CD4-positive, alpha-beta T cell treated with Interleukin-1 beta for 1 hour (primary cell): ENCODE results near the gene PLLP.

Experiments
- DNase-seq, 2 donors: peaks; one replicate each; pipeline ENCODE4 v3.0.0-alpha.2; 2020 to 2022

Gene PLLP, protein sequence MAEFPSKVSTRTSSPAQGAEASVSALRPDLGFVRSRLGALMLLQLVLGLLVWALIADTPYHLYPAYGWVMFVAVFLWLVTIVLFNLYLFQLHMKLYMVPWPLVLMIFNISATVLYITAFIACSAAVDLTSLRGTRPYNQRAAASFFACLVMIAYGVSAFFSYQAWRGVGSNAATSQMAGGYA

DNA sequence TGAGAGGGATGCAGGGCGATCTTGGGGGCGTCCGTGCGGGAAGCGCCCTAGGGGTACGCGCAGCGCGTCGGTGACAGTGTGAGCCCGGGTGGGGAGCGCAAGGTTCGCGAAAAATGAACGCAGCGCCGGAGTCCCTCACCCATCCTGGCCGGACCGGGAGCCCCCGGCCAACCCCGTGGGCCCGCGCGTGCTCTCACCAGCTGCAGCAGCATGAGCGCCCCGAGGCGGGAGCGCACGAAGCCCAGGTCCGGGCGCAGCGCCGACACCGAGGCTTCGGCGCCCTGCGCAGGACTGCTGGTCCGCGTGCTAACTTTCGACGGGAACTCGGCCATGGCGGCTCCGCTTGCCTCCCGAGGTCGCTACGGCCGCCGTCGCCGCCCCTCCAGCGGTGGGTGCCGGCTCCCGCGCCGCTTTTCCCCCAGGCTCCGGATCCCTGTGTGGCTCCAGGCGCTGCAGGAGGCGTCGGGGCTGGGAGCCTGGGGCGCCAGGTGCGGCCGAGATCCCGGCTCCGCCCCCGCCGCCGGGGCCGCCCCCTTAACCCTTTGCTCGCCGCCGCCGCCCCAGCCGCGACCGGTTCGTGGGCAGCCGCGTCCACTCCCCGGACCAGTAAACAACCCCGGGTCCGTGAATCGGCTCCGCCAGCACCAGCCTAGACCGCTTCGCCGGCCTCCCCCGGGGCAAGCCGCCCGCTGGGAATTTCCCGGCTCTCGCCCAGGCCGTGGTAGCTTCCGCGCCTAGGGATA, at the start of gene PLLP:
Gene PLLP (minus strand): TSS at position 464 of the 743 bp plus-strand sequence. CDS start 132 bp downstream, at position 332.
- DNase-seq, result peak; percentile 19 to 48

DNA sequence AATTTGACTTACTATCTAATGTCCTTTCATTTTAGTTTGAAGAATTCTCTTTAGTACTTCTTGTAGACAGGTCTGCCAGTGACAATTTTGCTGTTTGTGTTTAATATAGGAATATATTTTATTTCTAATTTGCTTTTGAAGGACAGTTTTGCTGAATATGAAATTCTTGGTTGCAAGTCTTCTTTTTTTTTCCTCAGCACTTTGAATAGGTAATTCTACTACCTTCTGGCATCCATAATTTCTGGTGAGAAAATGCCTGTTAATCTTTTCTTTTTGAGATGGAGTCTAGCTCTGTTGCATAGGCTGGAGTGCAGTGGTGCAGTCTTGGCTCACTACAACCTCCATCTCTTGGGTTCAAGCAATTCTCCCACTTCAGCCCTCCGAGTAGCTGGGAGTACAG, 48.9 kb upstream of the PLLP start:
- no peak for DNase-seq

DNA sequence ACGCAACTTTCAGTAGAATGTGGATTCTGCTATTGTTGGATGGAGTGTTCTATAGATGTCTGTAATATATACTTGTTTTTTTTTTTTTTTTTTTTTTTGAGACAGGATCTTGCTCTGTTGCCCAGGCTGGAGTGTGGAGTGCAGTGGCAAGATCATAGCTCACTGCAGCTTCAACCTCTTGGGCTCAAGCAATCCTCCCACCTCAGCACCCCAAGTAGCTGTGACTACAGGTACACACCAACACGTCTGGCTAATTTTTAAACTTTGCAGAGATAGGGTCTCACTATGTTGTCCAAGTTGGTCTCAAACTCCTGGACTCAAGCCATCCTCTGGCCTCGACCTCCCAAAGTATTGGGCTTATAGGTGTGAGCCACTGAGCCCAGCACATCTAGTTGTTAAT, 46.9 kb upstream of the PLLP start:
- DNase-seq, result no peak

DNA sequence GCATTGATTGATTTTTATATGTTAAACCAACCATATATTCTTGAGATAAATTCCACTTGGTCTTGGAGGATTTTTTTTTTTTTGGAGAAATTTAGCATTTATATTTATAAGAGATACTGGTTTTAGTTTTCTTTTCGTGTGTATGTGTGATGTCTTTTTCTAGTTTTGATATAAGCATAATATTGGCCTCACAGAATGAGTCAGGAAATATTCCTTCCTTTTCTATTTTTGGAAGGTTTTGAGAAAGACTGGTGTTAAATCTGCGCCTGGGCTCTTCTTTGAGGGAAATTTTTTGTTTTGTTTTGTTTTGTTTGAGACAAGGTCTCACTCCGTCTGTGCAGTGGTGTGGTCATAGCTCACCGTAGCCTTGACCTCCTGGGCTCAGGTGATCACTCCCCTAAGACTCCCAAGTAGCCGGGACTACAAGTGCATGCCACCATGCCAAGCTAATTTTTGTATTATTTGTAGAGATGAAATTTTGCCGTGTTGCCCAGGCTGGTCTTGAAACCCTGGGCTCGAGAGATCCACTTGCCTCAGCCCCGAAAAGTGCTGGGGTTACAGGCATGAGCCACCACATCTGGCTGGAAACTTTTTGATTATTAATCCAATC, 45.4 kb upstream of the PLLP start:
- no peak for DNase-seq

DNA sequence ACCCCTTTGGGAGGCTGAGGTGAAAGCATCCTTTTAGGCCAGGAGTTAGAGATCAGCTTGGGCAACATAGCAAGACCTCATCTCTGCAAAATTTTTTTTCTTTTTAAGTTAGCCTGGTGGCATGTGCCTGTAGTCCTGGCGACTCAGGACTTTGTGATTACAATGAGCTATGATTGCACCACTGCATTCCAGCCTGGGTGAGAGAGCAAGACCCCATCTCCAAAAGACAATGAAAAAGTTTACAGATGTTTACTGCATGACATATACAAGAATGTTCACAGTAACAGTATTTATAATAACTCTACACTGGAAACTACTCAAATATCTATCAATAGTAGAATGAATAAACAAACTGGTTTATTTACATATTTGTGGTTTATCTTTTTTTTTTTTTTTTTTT, 41.0 kb upstream of the PLLP start:
- DNase-seq, result no peak

DNA sequence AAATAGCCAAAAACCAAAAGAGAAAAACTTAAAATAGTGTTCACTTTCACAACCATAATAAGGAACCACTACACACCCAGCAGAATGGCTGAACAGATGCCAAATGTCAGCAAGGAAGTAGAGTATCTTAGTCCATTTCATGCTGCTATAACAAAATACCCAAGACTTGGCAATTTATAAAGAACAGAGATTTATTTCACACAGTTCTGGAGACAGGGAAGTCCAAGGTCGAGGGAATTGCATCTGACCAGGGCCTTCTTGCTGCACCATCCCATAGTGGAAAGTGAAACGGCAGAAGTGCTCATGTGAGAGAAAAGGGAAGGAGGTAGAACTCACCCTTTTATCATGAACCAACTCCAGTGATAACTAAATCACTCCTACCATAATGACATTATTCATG, 40.3 kb upstream of the PLLP start:
- no peak for DNase-seq

DNA sequence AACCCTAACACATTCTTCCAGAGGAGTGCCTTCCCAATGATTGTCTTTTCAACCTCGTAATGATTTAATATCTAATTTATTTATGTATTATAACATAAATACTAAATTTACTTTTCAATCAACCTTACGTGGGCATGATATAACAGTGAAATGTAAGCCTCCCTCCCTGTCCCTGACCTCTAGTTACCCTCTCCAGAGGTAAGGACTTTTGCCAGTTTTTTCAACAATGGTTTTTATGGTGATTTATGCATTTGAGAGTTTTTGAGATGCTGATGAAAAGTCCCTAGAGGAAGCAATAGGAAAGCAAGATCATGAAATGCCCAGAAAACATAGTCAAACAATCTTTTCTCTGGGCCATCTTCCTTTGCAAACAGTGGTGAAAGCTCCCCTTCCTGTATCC, 35.2 kb upstream of the PLLP start:
- no peak for DNase-seq

DNA sequence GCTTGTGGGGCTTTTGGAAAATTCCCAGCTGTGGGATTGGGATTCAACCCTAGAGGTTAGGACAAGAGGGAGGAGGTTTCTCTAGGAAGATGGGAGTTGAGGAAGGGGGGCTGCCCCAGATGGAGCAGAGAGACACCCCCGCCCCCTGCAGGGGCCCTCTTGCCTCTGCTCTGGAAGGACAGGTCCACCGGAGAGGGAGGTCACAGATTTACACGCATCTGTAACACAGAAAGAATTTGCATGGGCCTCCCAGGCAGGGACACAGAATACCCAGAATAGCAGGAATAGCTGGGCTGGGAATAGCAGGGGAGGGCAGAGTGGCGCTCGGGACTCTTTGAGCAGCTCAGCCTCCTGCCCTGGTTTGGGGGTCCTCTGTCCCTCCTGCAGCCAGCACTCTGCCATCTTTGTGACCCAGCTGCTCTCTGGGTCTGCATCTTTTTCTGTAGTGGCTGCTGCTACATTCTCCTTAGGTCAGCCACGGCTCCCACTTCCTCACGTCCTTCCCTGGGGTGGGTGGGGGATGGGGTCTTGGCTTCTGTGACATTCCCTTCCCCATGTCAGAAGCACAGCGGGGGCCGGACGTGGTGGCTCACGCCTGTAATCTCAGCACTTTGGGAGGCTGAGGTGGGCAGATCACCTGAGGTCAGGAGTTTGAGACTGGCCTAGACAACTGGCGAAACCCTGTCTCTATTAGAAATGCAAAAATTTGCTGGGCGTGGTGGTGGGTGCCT, 33.9 kb upstream of the PLLP start:
- DNase-seq, result no peak

DNA sequence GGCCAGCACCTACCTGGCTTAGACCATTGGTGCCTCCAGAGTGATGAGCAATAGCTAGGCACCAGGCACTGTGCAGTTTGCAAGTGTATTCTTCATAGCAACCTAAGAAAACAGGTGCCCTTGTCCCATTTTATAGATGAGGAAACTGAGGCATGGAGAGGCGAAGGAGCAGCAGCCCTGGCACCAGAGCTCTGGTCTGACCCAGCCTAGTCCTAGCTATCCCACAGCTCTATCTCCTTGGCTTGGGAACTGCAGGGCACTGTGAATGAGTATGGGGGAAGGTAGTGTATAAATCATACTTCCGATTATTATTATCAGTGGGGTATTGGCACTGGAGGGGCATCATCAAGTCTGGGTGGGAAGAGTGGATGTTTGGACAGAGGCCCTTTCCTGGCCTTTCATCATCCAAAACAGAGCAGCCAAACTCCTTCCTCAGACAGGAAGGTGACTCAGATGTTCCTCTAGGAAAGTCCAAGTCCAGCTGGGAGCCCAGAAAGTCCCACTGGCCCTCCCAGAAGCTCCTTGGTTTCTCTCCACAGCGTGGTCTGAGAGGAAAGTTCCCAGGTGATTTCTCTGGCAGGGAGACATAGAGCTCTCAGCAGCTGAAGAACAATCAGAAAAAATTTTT, 32.0 kb upstream of the PLLP start:
- DNase-seq, result no peak

DNA sequence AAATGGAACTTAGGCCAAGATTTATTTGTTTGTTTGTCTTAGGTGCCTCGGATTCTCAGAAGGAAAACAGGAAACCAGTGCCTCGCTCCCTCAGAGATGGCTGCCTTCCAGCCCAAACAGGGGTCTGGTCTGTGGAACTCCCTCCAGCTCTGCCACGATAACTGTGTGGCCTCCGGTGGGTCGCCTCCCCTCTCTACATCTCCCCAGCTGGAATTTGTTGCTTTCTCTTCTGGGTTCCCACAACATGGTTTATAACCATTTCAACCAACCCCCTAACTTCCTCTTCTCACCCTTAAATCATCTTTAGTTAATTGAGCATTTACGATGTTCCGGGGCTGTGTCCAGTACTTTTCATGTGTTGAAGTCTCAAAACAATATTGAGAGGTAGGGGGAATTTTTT, 30.9 kb upstream of the PLLP start:
- DNase-seq, result no peak

DNA sequence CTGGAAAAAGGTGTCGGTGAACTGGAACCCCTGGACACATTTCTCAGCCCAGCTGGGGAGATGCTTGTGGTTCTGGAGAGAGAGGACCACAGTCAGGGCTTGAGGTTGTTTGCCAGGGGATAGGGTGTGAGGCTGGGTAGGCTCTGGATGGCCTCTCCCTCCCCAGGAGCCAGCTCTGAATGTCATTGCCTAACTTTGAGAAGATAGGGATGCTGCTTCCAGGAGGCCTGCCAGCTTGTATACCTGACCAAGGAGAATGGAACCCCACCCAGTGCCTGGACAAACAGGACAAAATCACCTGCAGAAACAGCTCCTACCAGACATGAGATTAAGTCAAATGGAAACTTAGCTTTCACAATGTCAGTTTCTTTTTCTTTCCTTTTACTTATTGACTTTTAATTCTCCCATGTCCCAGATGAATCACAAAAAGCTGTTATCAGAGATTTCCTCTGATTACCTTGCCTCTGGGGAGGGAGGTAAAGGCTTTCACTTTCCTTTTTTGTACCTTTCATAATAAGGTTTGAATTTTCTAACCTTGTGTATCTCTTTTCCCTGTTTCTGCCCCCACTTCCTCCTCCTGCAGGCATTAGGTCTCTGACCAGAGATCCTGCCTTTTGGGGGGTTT, 29.8 kb upstream of the PLLP start:
- DNase-seq, result no peak

DNA sequence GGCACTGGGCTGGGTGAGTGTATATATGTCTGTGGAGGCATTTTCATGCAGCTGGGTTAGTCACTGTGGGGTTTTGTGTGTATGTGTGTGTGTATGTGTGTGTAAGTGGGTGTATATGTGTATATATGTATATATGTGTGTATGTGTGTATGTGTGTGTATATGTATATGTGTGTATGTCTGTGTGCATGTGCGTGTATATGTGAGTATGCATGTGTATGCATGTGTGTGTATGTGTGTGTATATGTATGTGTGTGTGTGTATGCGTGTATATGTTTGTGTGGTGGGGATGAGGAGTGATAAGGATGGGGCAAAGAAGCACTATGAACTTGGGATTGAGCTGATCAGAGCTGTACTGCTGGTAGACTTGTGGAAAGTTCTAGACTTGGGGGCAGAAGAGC, 29.0 kb upstream of the PLLP start:
- no peak for DNase-seq

DNA sequence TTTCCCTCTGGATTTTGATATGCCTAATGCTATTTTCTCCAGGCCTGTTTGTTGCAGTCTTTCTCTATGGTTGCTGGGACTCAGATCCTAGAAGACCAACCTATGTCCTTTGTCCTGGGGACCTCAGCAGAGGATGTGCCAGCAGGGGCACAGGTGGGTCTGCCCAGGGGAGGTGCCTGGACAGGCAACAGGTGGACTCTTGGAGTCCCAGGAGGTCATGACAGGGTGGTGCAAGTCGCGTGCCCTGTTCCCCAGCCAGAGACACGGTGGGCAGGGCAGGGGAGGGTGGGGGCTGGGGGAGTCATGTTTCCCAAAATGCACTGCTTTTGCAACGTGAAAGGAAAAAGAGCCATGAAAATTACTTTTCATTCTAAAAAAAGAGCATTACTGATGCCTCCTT, 26.3 kb upstream of the PLLP start:
- DNase-seq, result no peak

DNA sequence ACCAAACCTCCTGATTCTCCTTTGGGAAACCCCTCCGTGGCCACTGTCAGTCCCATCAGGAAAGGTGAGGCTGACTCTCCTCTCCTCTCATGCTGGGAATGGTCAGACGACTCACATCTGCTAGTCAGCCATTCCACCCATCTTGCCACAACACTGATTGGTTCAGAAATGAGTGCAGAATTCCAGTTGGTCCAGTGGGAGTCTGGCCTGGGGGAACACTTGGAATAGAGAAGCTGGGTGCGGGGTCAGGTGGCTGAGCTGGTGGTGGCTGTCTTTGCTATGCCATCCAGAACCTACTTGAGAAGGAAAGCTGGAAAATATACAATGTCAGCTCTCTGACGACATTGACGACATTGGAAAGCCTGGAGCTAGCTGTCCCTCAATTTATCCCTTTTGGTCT, 23.6 kb upstream of the PLLP start:
- DNase-seq, result no peak

DNA sequence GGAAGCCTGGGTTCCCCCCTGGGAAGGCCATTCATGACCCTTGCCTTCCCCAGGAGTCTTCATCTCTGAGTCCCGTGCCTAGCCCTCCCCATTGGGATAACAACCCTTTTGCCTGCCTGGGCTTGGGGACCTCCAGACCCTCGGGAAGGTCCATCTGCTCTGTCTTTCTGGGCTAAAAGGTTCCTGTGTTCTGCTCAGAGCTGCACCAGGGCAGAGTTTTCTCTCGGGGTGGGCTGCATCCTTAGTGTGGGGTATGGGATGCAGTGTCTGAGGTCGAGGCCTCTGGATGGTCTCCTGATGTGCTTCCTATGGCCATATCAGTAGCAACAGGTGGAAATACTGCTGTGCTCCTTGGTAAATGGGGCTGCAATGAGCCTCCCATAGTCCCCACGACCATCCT, 22.9 kb upstream of the PLLP start:
- DNase-seq, result no peak

DNA sequence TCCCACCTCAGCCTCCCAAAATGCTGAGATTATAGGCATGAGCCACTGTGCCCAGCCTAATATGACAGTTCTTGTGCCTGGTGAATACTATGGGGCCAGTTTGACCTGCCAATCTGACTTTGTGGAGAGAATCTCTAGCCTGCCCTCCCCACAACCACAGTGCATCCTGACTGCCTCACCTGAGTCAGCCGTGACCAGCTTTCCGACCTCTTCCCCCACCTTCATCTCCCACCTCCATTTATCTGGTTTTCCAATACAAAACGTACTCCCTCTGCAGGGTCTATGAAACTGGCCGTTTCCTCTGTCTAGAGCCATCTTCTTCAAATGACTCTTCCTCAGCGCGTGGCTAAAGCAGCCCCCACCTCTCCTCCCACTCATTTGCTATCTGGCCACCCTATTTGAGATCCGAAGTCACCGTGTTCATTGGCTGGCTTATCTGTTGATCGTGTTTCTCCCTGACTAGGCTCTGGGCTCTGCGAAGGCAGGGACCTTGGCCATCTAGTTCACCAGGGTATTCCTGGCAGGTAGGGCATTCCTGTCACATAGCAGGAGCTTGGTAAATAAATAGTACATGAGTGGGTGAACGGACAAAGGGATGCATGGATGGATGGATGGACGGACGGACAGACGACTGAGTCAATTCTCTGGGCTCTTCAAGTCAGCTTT, 22.3 kb upstream of the PLLP start:
- no peak for DNase-seq

DNA sequence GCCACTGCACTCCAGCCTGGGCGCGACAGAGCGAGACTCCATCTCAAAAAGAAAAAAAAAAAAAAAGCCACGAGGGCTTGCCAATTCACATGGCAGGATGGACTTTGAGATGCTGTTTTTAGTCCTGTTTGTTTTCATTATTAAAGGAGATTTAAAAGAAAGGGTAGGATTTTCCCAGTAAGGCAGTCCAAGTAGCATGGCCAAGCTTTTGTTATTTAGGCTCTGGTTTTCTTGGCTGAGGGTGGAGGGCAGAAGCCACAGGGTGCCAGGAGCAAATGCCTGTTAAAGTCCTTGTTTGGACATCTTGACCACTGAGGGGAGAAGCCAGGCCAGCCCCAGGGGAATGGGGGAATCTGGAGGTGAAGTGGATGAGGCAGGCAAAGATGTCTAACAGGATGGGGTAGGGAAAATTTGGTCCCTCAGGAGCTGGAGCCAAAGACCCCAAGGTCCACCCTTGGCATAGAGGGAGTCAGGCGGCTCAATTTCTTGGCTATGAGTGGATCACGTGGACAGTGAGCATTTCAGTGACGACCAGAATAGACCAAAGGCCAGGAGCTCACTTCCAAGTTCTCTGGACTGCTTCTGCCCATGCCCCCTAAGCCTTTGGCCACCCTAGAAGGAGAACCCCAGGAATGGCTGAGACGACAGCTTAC, 20.8 kb upstream of the PLLP start:
- no peak for DNase-seq

DNA sequence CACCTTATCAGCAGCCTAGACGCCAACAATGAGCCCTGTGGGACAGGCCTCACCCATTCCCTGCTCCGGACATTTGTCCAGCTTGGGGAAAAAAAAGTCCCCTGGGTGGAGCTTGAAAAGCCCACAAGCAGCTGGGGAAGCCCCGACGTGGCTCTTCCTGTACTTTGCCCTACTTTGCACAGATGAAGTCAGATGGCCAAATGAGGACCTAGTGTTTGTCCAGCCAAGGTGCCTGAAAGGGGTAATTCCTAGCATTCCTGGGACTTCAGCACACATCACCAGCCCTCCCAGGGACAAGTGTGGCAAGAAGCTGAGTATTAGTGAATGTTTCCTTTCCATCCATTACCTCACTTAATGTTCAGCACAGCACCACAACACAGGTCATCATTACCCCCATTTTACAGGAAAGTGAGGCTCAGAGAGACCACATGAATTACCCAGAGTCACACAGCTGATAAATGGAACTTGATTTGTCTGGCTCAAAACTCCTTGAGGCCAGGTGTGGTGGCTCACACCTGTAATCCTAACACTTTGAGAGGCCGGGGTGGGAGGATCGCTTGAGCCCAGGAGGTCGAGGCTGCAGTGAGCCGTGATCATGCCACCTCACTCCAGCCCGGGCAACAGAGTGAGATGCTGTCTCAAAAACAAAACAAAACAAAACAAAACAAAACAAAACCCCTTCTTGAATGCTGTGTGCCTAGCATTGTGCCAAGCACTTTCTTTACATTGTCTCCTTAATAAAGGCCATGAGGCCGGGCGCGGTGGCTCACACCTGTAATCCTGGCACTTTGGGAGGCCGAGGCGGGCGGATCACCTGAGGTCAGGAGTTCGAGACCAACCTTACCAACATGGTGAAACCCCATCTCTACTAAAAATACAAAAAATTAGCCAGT, 19.9 kb upstream of the PLLP start:
- peak in 1 of 2 donors; percentile 18 for DNase-seq

DNA sequence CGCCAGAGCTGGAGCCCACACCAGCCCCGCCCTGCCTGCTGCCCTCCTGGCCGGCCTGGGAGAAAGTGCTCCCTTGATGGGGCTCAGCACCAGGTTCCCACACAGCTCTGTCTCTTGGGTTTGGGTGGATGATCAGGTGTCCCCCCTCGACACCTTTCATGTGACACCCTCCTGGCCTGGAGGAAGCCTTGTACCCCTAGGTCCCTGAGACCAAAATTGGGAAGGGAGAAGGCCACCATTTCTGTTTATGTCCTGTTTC, 19.4 kb upstream of the PLLP start:
- no peak for DNase-seq

DNA sequence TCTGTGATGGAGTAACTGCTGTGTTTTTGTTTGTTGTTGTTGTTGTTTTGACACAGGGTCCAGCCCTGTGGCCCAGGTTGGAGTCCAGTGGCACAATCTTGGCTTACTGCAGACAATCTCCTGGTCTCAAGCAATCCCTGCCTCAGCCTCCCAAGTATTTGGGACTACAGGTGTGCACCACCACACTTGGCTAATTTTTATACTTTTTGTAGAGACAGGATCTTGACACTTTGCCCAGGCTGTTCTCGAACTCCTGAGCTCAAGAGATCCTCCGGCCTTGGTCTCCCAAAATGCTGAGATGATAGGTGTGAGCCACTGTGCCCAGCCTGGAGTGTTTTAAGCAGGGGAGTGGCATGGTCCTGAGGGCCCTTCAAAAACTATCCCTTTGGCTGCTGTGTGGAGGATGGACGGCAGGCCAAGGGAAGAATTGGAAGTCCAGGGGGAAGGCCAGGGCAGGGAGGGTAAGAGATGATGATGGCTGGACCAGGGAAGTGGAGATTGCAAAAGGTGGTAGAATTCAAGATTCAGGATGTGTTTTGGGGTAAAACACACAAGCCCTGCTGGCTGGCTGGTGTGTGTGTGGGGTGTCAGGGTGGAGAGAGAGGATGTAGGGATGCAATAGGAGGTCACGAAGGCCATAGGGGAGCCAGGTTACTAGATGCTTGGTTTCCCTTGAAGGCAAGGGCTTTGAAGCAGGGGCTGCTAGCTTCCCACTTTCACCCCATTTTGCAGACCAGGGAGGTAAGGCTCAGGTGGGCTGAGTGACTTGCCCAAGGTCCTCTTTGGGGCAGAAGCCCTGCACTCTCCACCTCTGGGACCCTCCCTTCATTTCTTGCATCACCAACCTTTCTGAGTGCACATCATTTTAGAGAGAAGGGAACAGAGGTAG, 18.8 kb upstream of the PLLP start:
- no peak for DNase-seq
